Mesenchymal stem cell (in vitro differentiated cells and primary cell): ENCODE measurements around the gene CUX1.

Experiments
- DNase-seq: peaks from one replicate; pipeline ENCODE4 v3.0.0-alpha.2; 2013
- H2AFZ ChIP-seq: one replicate; pipeline ENCODE4 v1.6.1; 2013; ENCODE audit warnings: low read depth, mild to moderate bottlenecking, control low read depth, inconsistent platforms, low read length, moderate library complexity
- H2AK5ac ChIP-seq: 2 replicates; pipeline ENCODE4 v1.6.1; 2013; ENCODE audit warnings: low read length, moderate library complexity, mild to moderate bottlenecking, inconsistent platforms; ENCODE audit not compliant: severe bottlenecking
- H2BK120ac ChIP-seq: one replicate; pipeline ENCODE4 v1.6.1; 2013; ENCODE audit warnings: low read depth, mild to moderate bottlenecking, inconsistent platforms, low read length, moderate library complexity
- H2BK12ac ChIP-seq, 2 experiments: one replicate each; pipeline ENCODE4 v1.6.1; 2013; ENCODE audit warnings: inconsistent platforms in 2 of 2, low read length in 2 of 2, mild to moderate bottlenecking in 2 of 2, moderate library complexity in 2 of 2, control low read depth in 1 of 2
- H2BK15ac ChIP-seq: one replicate; pipeline ENCODE4 v1.6.1; 2013; ENCODE audit warnings: mild to moderate bottlenecking, low read depth, inconsistent platforms; ENCODE audit not compliant: poor library complexity, severe bottlenecking
- H2BK5ac ChIP-seq: 2 replicates; pipeline ENCODE4 v1.6.1; 2013; ENCODE audit warnings: low read depth, mild to moderate bottlenecking, low read length, control low read depth, inconsistent platforms; ENCODE audit not compliant: poor library complexity, severe bottlenecking
- H3K14ac ChIP-seq, 2 experiments: one replicate each; pipeline ENCODE4 v1.6.1; 2013; ENCODE audit warnings: inconsistent platforms in 2 of 2, low read length in 2 of 2, control low read depth in 1 of 2, mild to moderate bottlenecking in 1 of 2, moderate library complexity in 1 of 2
- H3K18ac ChIP-seq, 2 experiments: one replicate each; pipeline ENCODE4 v1.6.1; 2013; ENCODE audit warnings: inconsistent platforms in 2 of 2, low read length in 2 of 2, control low read depth in 1 of 2, low read depth in 1 of 2, mild to moderate bottlenecking in 1 of 2
- H3K23ac ChIP-seq, 2 experiments: one replicate each; pipeline ENCODE4 v1.6.1; 2013; ENCODE audit warnings: inconsistent platforms in 2 of 2, low read length in 2 of 2, mild to moderate bottlenecking in 2 of 2, moderate library complexity in 2 of 2, control low read depth in 1 of 2
- H3K27ac ChIP-seq: 2 replicates; pipeline ENCODE4 v1.5.1; 2013; ENCODE audit warnings: mild to moderate bottlenecking, moderate library complexity, low read length, control low read depth, inconsistent platforms; ENCODE audit not compliant: poor library complexity, severe bottlenecking
- H3K27me3 ChIP-seq, 2 experiments: 2 replicates each; pipeline versions ENCODE4 v1.6.1 to v1.7.0; 2013; ENCODE audit warnings: low read length in 2 of 2, mild to moderate bottlenecking in 2 of 2, moderate library complexity in 2 of 2, control low read depth in 1 of 2, inconsistent platforms in 1 of 2; ENCODE audit not compliant: control insufficient read depth in 1 of 2, insufficient read depth in 1 of 2
- H3K36me3 ChIP-seq, 2 experiments: 2 replicates each; pipeline versions ENCODE4 v1.6.1 to v1.7.0; 2013; ENCODE audit warnings: low read length in 2 of 2, control low read depth in 1 of 2, inconsistent platforms in 1 of 2, low read depth in 1 of 2, mild to moderate bottlenecking in 1 of 2; ENCODE audit not compliant: insufficient read depth in 2 of 2, control insufficient read depth in 1 of 2
- H3K4ac ChIP-seq, 2 experiments: one replicate each; pipeline ENCODE4 v1.6.1; 2013; ENCODE audit warnings: inconsistent platforms in 2 of 2, low read length in 2 of 2, mild to moderate bottlenecking in 2 of 2, moderate library complexity in 2 of 2, control low read depth in 1 of 2, low read depth in 1 of 2
- H3K4me1 ChIP-seq: 2 replicates; pipeline ENCODE4 v1.6.1; 2013; ENCODE audit warnings: low read depth, low read length, control low read depth; ENCODE audit not compliant: control insufficient read depth, insufficient read depth
- H3K4me2 ChIP-seq: 2 replicates; pipeline ENCODE4 v1.6.1; 2013; ENCODE audit warnings: low read length, mild to moderate bottlenecking, inconsistent platforms; ENCODE audit not compliant: poor library complexity, severe bottlenecking
- H3K4me3 ChIP-seq, 2 experiments: 2 replicates each; pipeline versions ENCODE4 v1.5.1 to v1.7.0; 2013; ENCODE audit warnings: low read length in 2 of 2, mild to moderate bottlenecking in 2 of 2, control low read depth in 1 of 2, low read depth in 1 of 2; ENCODE audit not compliant: insufficient read depth in 1 of 2
- H3K79me1 ChIP-seq: replicated peaks from 2 replicates; pipeline ENCODE4 v1.6.1; 2013; ENCODE audit warnings: mild to moderate bottlenecking, control low read depth, low read length, inconsistent platforms; ENCODE audit not compliant: poor library complexity, severe bottlenecking
- H3K9ac ChIP-seq: 2 replicates; pipeline ENCODE4 v1.7.0; 2013; ENCODE audit warnings: mild to moderate bottlenecking, low read length, moderate library complexity
- H3K9me3 ChIP-seq: 2 replicates; pipeline ENCODE4 v1.7.0; 2013; ENCODE audit warnings: mild to moderate bottlenecking, low read length; ENCODE audit not compliant: control insufficient read depth
- H4K8ac ChIP-seq: one replicate; pipeline ENCODE4 v1.6.1; 2013; ENCODE audit warnings: inconsistent platforms, mild to moderate bottlenecking, low read length, moderate library complexity
- H4K91ac ChIP-seq: one replicate; pipeline ENCODE4 v1.6.1; 2013; ENCODE audit warnings: mild to moderate bottlenecking, low read length, inconsistent platforms
- WGBS: methylation state at CpG from one replicate; pipeline ENCODE4 v1.1.7; 2013; ENCODE audit warnings: mixed read lengths; 5-methylcytosine and 5-hydroxymethylcytosine counted together

The CUX1 gene

GRCh38 chr7:102253066-102253972 lies 435.9 kb downstream of the CUX1 start:
- Histone ChIP-seq H3K9me3 (no peaks in the 10 kb centered on the region), H2BK15ac (no peak overlapping the region), H4K91ac (no peak overlapping the region), H2BK12ac (no peak overlapping the region), H3K27me3 (no peaks in the 10 kb centered on the region), H3K14ac (no peak overlapping the region), H3K4me1 (no peaks in the 10 kb centered on the region), H3K27ac (no peak overlapping the region), H3K36me3 (peaks cover 8 to 26% of the 10 kb centered on the region in 2 experiments), H3K79me1 (no peaks in the 10 kb centered on the region), H2AK5ac (no peak overlapping the region), H3K4ac (no peak overlapping the region), H2AFZ (no peak overlapping the region), H3K4me2 (no peak overlapping the region), H2BK5ac (no peak overlapping the region), H3K18ac (no peak overlapping the region), H3K9ac (no peak overlapping the region), H2BK120ac (no peak overlapping the region), H4K8ac (no peak overlapping the region), H3K23ac (no peak overlapping the region), H3K4me3 (no peak overlapping the region)
- 95% methylated on average over 18 of the region's 19 CpGs for WGBS
- no peak for DNase-seq

- Histone ChIP-seq H3K14ac (no peak overlapping the region), H4K8ac (no peak overlapping the region), H2BK15ac (no peak overlapping the region), H3K79me1 (no peaks in the 10 kb centered on the region), H2BK5ac (no peak overlapping the region), H3K36me3 (peaks cover 8 to 19% of the 10 kb centered on the region in 2 experiments), H3K9ac (no peak overlapping the region), H2AFZ (no peak overlapping the region), H3K27ac (no peak overlapping the region), H3K27me3 (no peaks in the 10 kb centered on the region), H3K4me1 (no peaks in the 10 kb centered on the region), H3K4me3 (no peak overlapping the region), H3K23ac (no peak overlapping the region), H3K18ac (no peak overlapping the region), H3K9me3 (no peaks in the 10 kb centered on the region), H2AK5ac (no peak overlapping the region), H4K91ac (no peak overlapping the region), H3K4ac (no peak overlapping the region), H3K4me2 (no peak overlapping the region), H2BK12ac (no peak overlapping the region), H2BK120ac (no peak overlapping the region)
- WGBS = 96% methylated on average over 13 of the region's 13 CpGs
- DNase-seq = no peak
These were observed 436.5 kb downstream of the CUX1 start for GRCh38 chr7:102253973-102254370.

- Histone ChIP-seq H3K9me3 (no peaks in the 10 kb centered on the region), H3K4ac (no peak overlapping the region), H3K23ac (no peak overlapping the region), H3K27me3 (no peaks in the 10 kb centered on the region), H3K18ac (no peak overlapping the region), H2AK5ac (no peak overlapping the region), H3K27ac (no peak overlapping the region), H4K91ac (no peak overlapping the region), H2AFZ (no peak overlapping the region), H2BK15ac (no peak overlapping the region), H2BK5ac (no peak overlapping the region), H3K36me3 (peaks cover 8 to 16% of the 10 kb centered on the region in 2 experiments), H3K4me3 (no peak overlapping the region), H3K4me1 (no peaks in the 10 kb centered on the region), H3K9ac (no peak overlapping the region), H3K14ac (no peak overlapping the region), H4K8ac (no peak overlapping the region), H2BK120ac (no peak overlapping the region), H2BK12ac (no peak overlapping the region), H3K79me1 (no peaks in the 10 kb centered on the region), H3K4me2 (no peak overlapping the region)
- 94% methylated on average over 8 of the region's 8 CpGs for WGBS
- DNase-seq = no peak
These were observed 437.1 kb downstream of the CUX1 start for GRCh38 chr7:102254521-102254920.

DNA sequence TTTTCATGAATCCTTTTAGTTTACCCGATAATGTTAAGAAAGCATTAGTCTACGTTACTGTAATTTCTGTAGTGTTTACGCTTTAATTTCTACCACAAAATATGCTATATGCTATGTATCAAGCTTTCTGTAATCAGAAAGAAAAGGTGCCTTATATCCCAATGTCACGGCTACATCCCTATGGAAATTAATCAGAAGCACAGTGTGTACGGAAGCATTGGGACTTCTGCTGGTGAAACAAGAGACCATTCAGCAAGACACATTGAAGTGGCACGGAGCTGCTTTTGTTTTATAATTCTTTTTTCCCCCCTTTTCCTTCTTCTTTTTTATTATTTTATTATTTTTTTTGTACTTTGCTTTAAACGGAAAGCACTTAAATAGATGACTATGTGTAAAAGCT lies 438.1 kb downstream of the CUX1 start:
- Histone ChIP-seq H3K27me3 (no peaks in the 10 kb centered on the region), H2BK15ac (no peak overlapping the region), H3K4me3 (no peak overlapping the region), H2BK120ac (no peak overlapping the region), H4K91ac (no peak overlapping the region), H3K4me1 (no peaks in the 10 kb centered on the region), H3K4ac (no peak overlapping the region), H4K8ac (no peak overlapping the region), H3K23ac (no peak overlapping the region), H2AK5ac (no peak overlapping the region), H2BK12ac (no peak overlapping the region), H3K79me1 (no peaks in the 10 kb centered on the region), H3K27ac (no peak overlapping the region), H2BK5ac (no peak overlapping the region), H3K36me3 (peaks cover 0 to 12% of the 10 kb centered on the region in 2 experiments), H3K18ac (no peak overlapping the region), H3K14ac (no peak overlapping the region), H3K9ac (no peak overlapping the region), H3K9me3 (no peaks in the 10 kb centered on the region), H3K4me2 (no peak overlapping the region), H2AFZ (no peak overlapping the region)
- WGBS = 97% methylated on average over 3 of the region's 7 CpGs
- no peak for DNase-seq
